Mucosa of stomach (tissue), 1 donor: Measurements from ENCODE around the gene VSX2.

ENCODE experiments used
- H3K27me3 ChIP-seq: one replicate; pipeline ENCODE4 v1.7.0; 2013; ENCODE audit warnings: mild to moderate bottlenecking, low read length; ENCODE audit not compliant: control insufficient read depth, insufficient read depth
- H3K36me3 ChIP-seq: one replicate; pipeline ENCODE4 v1.7.0; 2013; ENCODE audit warnings: low read length; ENCODE audit not compliant: control insufficient read depth, insufficient read depth
- H3K4me1 ChIP-seq: one replicate; pipeline ENCODE4 v1.7.0; 2013; ENCODE audit warnings: mild to moderate bottlenecking, low read length; ENCODE audit not compliant: control insufficient read depth, insufficient read depth
- H3K4me3 ChIP-seq: one replicate; pipeline ENCODE4 v1.7.0; 2013; ENCODE audit warnings: low read length
- H3K9ac ChIP-seq: one replicate; pipeline ENCODE4 v1.7.0; 2013; ENCODE audit warnings: mild to moderate bottlenecking, low read length, moderate library complexity
- H3K9me3 ChIP-seq: one replicate; pipeline ENCODE4 v1.7.0; 2013; ENCODE audit warnings: mild to moderate bottlenecking, low read length, moderate library complexity; ENCODE audit not compliant: control insufficient read depth
- donor health status: Pancreatic carcinoma.

VSX2 gene

GRCh38 chr14:74296037-74296467 lies 56.8 kb downstream of the VSX2 start:
- Histone ChIP-seq H3K36me3 (peaks cover 28% of the 10 kb centered on the region), H3K27me3 (no peaks in the 10 kb centered on the region), H3K4me1 (peaks cover 14% of the 10 kb centered on the region), H3K9ac (no peak overlapping the region), H3K4me3 (no peak overlapping the region), H3K9me3 (no peaks in the 10 kb centered on the region)

- no peaks in the 10 kb centered on the region for H3K27me3 ChIP-seq
- H3K4me3 ChIP-seq, result no peak overlapping the region
- H3K36me3 ChIP-seq, result peaks cover 18% of the 10 kb centered on the region
- H3K4me1 ChIP-seq, result peaks cover 17% of the 10 kb centered on the region
- no peaks in the 10 kb centered on the region for H3K9me3 ChIP-seq
- no peak overlapping the region for H3K9ac ChIP-seq
Measured at GRCh38 chr14:74297986-74298385, 58.7 kb downstream of the VSX2 start.

GRCh38 chr14:74299061-74299545 lies 59.9 kb downstream of the VSX2 start:
- Histone ChIP-seq H3K9me3 (no peaks in the 10 kb centered on the region), H3K4me3 (no peak overlapping the region), H3K4me1 (peaks cover 17% of the 10 kb centered on the region), H3K36me3 (peaks cover 18% of the 10 kb centered on the region), H3K9ac (peak overlapping the region; percentile 56), H3K27me3 (no peaks in the 10 kb centered on the region)

- H3K4me1 ChIP-seq, result peaks cover 13% of the 10 kb centered on the region
- H3K4me3 ChIP-seq, result peak overlapping the region; percentile 69
Measured at GRCh38 chr14:74301594-74302151, 62.4 kb downstream of the VSX2 start.

GRCh38 chr14:74302152-74302628 lies 62.9 kb downstream of the VSX2 start:
- Histone ChIP-seq H3K9ac (peak overlapping the region; percentile 90), H3K36me3 (peaks cover 8% of the 10 kb centered on the region), H3K4me1 (peaks cover 13% of the 10 kb centered on the region), H3K27me3 (no peaks in the 10 kb centered on the region), H3K9me3 (no peaks in the 10 kb centered on the region), H3K4me3 (peak overlapping the region; percentile 69)

More at GRCh38 chr14:74301594-74302151, 62.4 kb downstream of the VSX2 start:
- Histone ChIP-seq H3K9ac (peak overlapping the region; percentile 90), H3K27me3 (no peaks in the 10 kb centered on the region), H3K36me3 (peaks cover 8% of the 10 kb centered on the region), H3K9me3 (no peaks in the 10 kb centered on the region)

- H3K27me3 ChIP-seq, result no peaks in the 10 kb centered on the region
- peaks cover 13% of the 10 kb centered on the region for H3K4me1 ChIP-seq
- peak within 1 kb of the TSS; percentile 90 for H3K9ac ChIP-seq
- H3K4me3 ChIP-seq, result peak within 1 kb of the TSS; percentile 69
- peaks cover 8% of the 10 kb centered on the region for H3K36me3 ChIP-seq
- no peaks in the 10 kb centered on the region for H3K9me3 ChIP-seq
Measured at GRCh38 chr14:74302634-74303569, 63.7 kb downstream of the VSX2 start, which contains the start of gene ABCD4. Gene ABCD4, minus strand, starts transcription at chr14:74302934. Its CDS starts 22 bp downstream, at chr14:74302912.

GRCh38 chr14:74308695-74309094 lies 69.4 kb downstream of the VSX2 start:
- Histone ChIP-seq H3K9ac (no peak overlapping the region), H3K4me1 (no peaks in the 10 kb centered on the region), H3K9me3 (no peaks in the 10 kb centered on the region), H3K27me3 (no peaks in the 10 kb centered on the region), H3K36me3 (no peaks in the 10 kb centered on the region), H3K4me3 (no peak overlapping the region)

- Histone ChIP-seq H3K4me3 (no peak overlapping the region), H3K9me3 (no peaks in the 10 kb centered on the region), H3K4me1 (no peaks in the 10 kb centered on the region), H3K27me3 (no peaks in the 10 kb centered on the region), H3K9ac (no peak overlapping the region), H3K36me3 (no peaks in the 10 kb centered on the region)
Measured at GRCh38 chr14:74309125-74310022, 70.1 kb downstream of the VSX2 start.

GRCh38 chr14:74312161-74312560 lies 72.9 kb downstream of the VSX2 start:
- Histone ChIP-seq H3K27me3 (no peaks in the 10 kb centered on the region), H3K9me3 (no peaks in the 10 kb centered on the region), H3K4me1 (no peaks in the 10 kb centered on the region), H3K4me3 (no peak overlapping the region), H3K36me3 (no peaks in the 10 kb centered on the region), H3K9ac (no peak overlapping the region)
